GM12878 (cell line): ENCODE data around the gene PAIP2. TPM values are rescaled to one million over a fixed set of nuclear protein-coding genes. Genes with fewer than 3 reads are reported as not detected.

Experiments
- ATAC-seq: fragments of 200-7000 bp; cut with Tn5 transposase; 3 replicates; pipeline ENCODE4 v1.9.1; 2020; ENCODE audit warnings: mild to moderate bottlenecking, moderate library complexity
- BruUV-seq: library from RNA; stranded (reverse); fragments of 400-500 nt; replicated peaks from 2 replicates; lab custom pipeline; 2021; lab: Mats Ljungman, UMichigan
- CTCF ChIA-PET: fragments of 300-600 bp; sonication (Branson Sonifier 250); formaldehyde crosslinking; extraction: SDS; loops from one replicate; lab custom pipeline; 2021; ENCODE audit warnings: inconsistent platforms; lab: Yijun Ruan, JAX
- POLR2A ChIA-PET: fragments of 350-600 bp; formaldehyde crosslinking; extraction: SDS; loops from one replicate; lab custom pipeline; 2021; ENCODE audit warnings: inconsistent platforms; lab: Charles Lee
- RAD21 ChIA-PET: fragments of 300-600 bp; sonication (Branson Sonifier 250); formaldehyde crosslinking; loops from one replicate; lab custom pipeline; 2023; ENCODE audit warnings: antibody characterized with exemption; ENCODE audit not compliant: unreplicated experiment; lab: Charles Lee
- SMC1A ChIA-PET: fragments of 300-600 bp; sonication (Branson Sonifier 250); formaldehyde crosslinking; loops from one replicate; lab custom pipeline; 2023; ENCODE audit not compliant: unreplicated experiment, uncharacterized antibody; lab: Charles Lee
- DNase-seq: peaks from one replicate; pipeline ENCODE4 v3.0.0-alpha.2; 2011; ENCODE audit warnings: low read depth, low spot score
- FAIRE-seq: peaks from 3 replicates; lab custom pipeline; 2011; peaks lifted over from hg19 to GRCh38; lab: Jason Lieb, UNC
- H2AFZ ChIP-seq: 2 replicates; pipeline ENCODE4 v1.6.0; 2011; ENCODE audit warnings: low read depth, low read length, control low read depth; ENCODE audit not compliant: control insufficient read depth
- H3K27ac ChIP-seq: 2 replicates; pipeline ENCODE4 v1.5.1; 2011; ENCODE audit warnings: control low read depth; ENCODE audit not compliant: control insufficient read depth, insufficient read depth
- H3K27me3 ChIP-seq, 2 experiments: replicated peaks in 1 of 2; 2 replicates each; pipeline versions ENCODE4 v1.6.0 to v1.6.1; 2011; ENCODE audit warnings: low read length in 1 of 2; ENCODE audit not compliant: control insufficient read depth in 2 of 2, insufficient read depth in 2 of 2
- H3K36me3 ChIP-seq, 2 experiments: 2 replicates each; pipeline ENCODE4 v1.5.1; 2011; ENCODE audit warnings: low read length in 1 of 2; ENCODE audit not compliant: control insufficient read depth in 2 of 2, insufficient read depth in 2 of 2
- H3K4me1 ChIP-seq: 2 replicates; pipeline ENCODE4 v1.6.1; 2011; ENCODE audit warnings: mild to moderate bottlenecking, low read length, moderate library complexity, mixed read lengths; ENCODE audit not compliant: control insufficient read depth, insufficient read depth
- H3K4me2 ChIP-seq: 2 replicates; pipeline ENCODE4 v1.6.0; 2011; ENCODE audit warnings: control low read depth; ENCODE audit not compliant: control insufficient read depth, insufficient read depth
- H3K4me3 ChIP-seq: fragments of 200-600 bp; sonication (generic); 2 replicates; pipeline ENCODE4 v1.5.1; 2016
- H3K79me2 ChIP-seq: 2 replicates; pipeline ENCODE4 v1.6.0; 2011; ENCODE audit warnings: low read length; ENCODE audit not compliant: control insufficient read depth, insufficient read depth
- H3K9ac ChIP-seq: 2 replicates; pipeline ENCODE4 v1.8.0; 2011; ENCODE audit warnings: low read length, control low read depth, mixed read lengths; ENCODE audit not compliant: control insufficient read depth, insufficient read depth
- H3K9me3 ChIP-seq: replicated peaks from 3 replicates; pipeline ENCODE4 v1.5.1; 2011; ENCODE audit warnings: mild to moderate bottlenecking, low read length; ENCODE audit not compliant: control insufficient read depth, insufficient read depth
- H4K20me1 ChIP-seq: 2 replicates; pipeline ENCODE4 v1.6.0; 2011; ENCODE audit not compliant: control insufficient read depth, insufficient read depth
- CBFB ChIP-seq: IDR thresholded peaks from 2 replicates; pipeline ENCODE4 v1.6.1; 2016; ENCODE audit warnings: antibody characterized with exemption, low read depth
- CHD4 ChIP-seq: fragments of 200-600 bp; sonication (generic); IDR thresholded peaks from 2 replicates; pipeline ENCODE4 v1.6.1; 2016; ENCODE audit warnings: mild to moderate bottlenecking
- IKZF2 ChIP-seq, 2 experiments: fragments of 450-650 bp; IDR thresholded peaks; 2 replicates each; pipeline ENCODE4 v1.6.1; 2017; ENCODE audit warnings: mild to moderate bottlenecking in 2 of 2, moderate library complexity in 2 of 2
- KAT2A ChIP-seq: conservative IDR thresholded peaks from 2 replicates; pipeline ENCODE4 v1.6.1; 2011; ENCODE audit warnings: low read depth, low read length; ENCODE audit not compliant: control insufficient read depth
- MYC ChIP-seq: IDR thresholded peaks from 2 replicates; pipeline ENCODE4 v1.6.1; 2011; ENCODE audit warnings: mild to moderate bottlenecking, low read length, moderate library complexity, inconsistent platforms; ENCODE audit not compliant: insufficient read depth, insufficient replicate concordance, insufficient read length, severe bottlenecking
- NR2C1 ChIP-seq: fragments of 450-650 bp; IDR thresholded peaks from 2 replicates; pipeline ENCODE4 v1.6.1; 2017; ENCODE audit warnings: antibody characterized with exemption, mild to moderate bottlenecking, moderate library complexity
- PRDM15 ChIP-seq: fragments of 450-650 bp; formaldehyde crosslinking; IDR thresholded peaks from 2 replicates; pipeline ENCODE4 v1.4.0; 2020; ENCODE audit warnings: mild to moderate bottlenecking, moderate library complexity
- SMARCA5 ChIP-seq: fragments of 450-650 bp; IDR thresholded peaks from 2 replicates; pipeline ENCODE4 v1.6.1; 2017; ENCODE audit warnings: mild to moderate bottlenecking
- STAT1 ChIP-seq: fragments of 450-650 bp; conservative IDR thresholded peaks from 2 replicates; pipeline ENCODE4 v1.6.1; 2014; ENCODE audit warnings: antibody characterized with exemption, mild to moderate bottlenecking
- ZNF207 ChIP-seq: fragments of 450-650 bp; IDR thresholded peaks from 2 replicates; pipeline ENCODE4 v1.6.1; 2014; ENCODE audit warnings: antibody characterized with exemption, mild to moderate bottlenecking, borderline replicate concordance
- ZNF217 ChIP-seq: fragments of 450-650 bp; IDR thresholded peaks from 2 replicates; pipeline ENCODE4 v1.6.1; 2017; ENCODE audit warnings: antibody characterized with exemption, mild to moderate bottlenecking
- WGBS: methylation state at CpG from one replicate; pipeline ENCODE4 v1.1.6; 2016; ENCODE audit warnings: low lambda C conversion rate; ENCODE audit not compliant: insufficient replicate concordance, insufficient coverage; ENCODE audit errors: missing lambda C conversion rate; 5-methylcytosine and 5-hydroxymethylcytosine counted together
- in situ Hi-C: fragments of 300-500 bp; cut with MboI; formaldehyde crosslinking; loops from 9 replicates; pipeline ENCODE4 v1.14.3; 2018; ENCODE audit warnings: mixed read lengths
- intact Hi-C: fragments of 100-400 bp; cut with micrococcal nuclease; formaldehyde crosslinking; loops from one replicate; pipeline ENCODE4 v1.14.2; 2022; ENCODE audit not compliant: unreplicated experiment
- polyA plus RNA-seq, 11 experiments: library from polyadenylated mRNA; depleted of rRNA in 4 of 11; unstranded in 6 of 11; stranded (reverse) in 5 of 11; fragments of >200 nt; fragmentation: Nextera tagmentation in 4 of 11; fragmentation: Illumina TruSeq in 1 of 11; extraction: Ambion mirVana in 4 of 11; extraction: Trizol in 1 of 11; gene quantifications; 1 replicate in 1 of 11; 2 replicates in 10 of 11; pipeline versions ENCODE4 v1.2.1 to v1.2.3, GENCODE V29; 2011 to 2016; ENCODE audit warnings: inconsistent platforms in 2 of 11, missing spikeins in 2 of 11, low read depth in 1 of 11
- total RNA-seq, 4 experiments: library from RNA; depleted of rRNA in 3 of 4; stranded (reverse); fragments of >200 nt in 3 of 4; fragmentation: Illumina TruSeq in 1 of 4; extraction: Trizol in 1 of 4; gene quantifications; 2 replicates each; pipeline versions ENCODE4 v1.2.1 to v1.2.3, GENCODE V29; 2013 to 2021
- TF ChIP-seq, protein P1 (sequence below): fragments of 450-650 bp; IDR thresholded peaks from 2 replicates; pipeline ENCODE4 v1.6.1; 2017; ENCODE audit warnings: low read depth, mild to moderate bottlenecking, moderate library complexity
- TF ChIP-seq, protein P2 (sequence below): fragments of 450-650 bp; IDR thresholded peaks from 2 replicates; pipeline ENCODE4 v1.6.1; 2017; ENCODE audit warnings: antibody characterized with exemption, mild to moderate bottlenecking, moderate library complexity

The PAIP2 gene
- total and polyA plus RNA-seq, 10 of the 15 experiments (the other 5 are each of a cell fraction or from before 2014, with no cell fraction given): 49.9 to 154 (median 102) TPM

DNA sequence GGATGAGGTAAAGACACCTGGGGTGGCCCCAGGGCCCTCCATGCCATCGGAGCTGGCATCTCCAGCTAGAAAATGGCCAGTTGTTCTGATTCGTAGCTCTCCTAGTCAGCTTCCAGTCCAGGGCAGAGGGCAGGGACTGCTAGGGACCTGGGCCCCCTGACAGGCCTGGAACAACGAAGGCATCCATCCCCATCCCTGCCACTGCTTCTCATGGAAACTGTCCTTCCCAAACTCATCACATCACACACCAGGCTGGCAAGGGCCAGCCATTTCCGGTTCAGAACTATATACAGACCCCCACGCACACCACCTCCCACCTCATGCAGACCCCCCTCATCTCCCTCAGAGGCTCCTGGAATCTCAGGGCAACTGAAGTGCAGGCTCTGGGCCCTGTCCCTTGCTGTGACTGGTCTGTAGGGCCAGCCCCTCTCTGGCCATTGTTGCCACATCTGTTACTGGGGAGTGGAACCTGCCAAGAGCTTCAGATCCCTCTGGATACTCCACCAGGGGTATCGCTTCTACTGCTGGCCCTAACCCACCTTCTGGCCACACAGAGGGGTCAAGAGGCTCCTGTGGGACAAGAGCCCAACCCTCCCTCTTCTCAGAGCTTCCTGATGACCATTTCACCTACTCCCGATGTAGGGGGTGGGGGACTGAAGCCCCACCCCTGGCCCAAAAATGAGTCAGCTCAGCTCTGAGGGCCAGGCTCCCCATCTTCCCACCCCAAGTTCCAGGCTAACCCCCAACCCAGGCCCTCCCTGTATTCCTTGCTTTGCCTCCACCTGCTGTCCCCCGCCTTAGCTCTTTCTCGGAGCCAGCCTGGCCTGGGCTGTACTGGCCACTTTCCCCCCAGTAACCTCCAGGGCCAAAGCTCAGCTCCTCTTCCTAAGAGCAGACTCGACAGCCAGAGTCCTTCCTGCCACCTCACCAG, 49.2 kb downstream of the PAIP2 start:
- Histone ChIP-seq H3K9me3 (no peaks in the 10 kb centered on the region), H3K4me1 (peaks cover 59% of the 10 kb centered on the region), H3K27ac (peak overlapping the region; percentile 90), H3K4me3 (peak overlapping the region; percentile 87), H3K79me2 (peaks cover 90% of the 10 kb centered on the region), H4K20me1 (no peaks in the 10 kb centered on the region), H2AFZ (no peak overlapping the region), H3K36me3 (no peaks in the 10 kb centered on the region; a peak in 2 of 4 replicates), H3K4me2 (peak overlapping the region; percentile 73), H3K9ac (peak overlapping the region; percentile 97), H3K27me3 (no peaks in the 10 kb centered on the region)
- ChIA-PET CTCF (interaction anchor here (0.5 to 4.4 kb wide), 20 partner anchors 12 to 1038 kb away, joined by 3 to 35 read pairs (median 4); partner anchors contain the start of genes MATR3, PAIP2 and SPATA24), POLR2A (interaction anchor here (0.5 to 6.8 kb wide), 20 partner anchors 10 to 227 kb away, joined by 3 to 74 read pairs (median 6); partner anchors contain the start of genes MATR3, PAIP2, SPATA24 and UBE2D2), SMC1A (interaction anchor here (0.7 to 3.0 kb wide), 20 partner anchors 10 to 139 kb away, joined by 3 to 26 read pairs (median 4); partner anchors contain the start of genes MATR3, PAIP2 and SPATA24), RAD21 (interaction anchor here (0.8 to 5.8 kb wide), 21 partner anchors 9 to 566 kb away, joined by 3 to 42 read pairs (median 4); partner anchors contain the start of genes CXXC5, DNAJC18, MATR3 and PAIP2)
- in situ Hi-C loops: no loop called here
- no peak for FAIRE-seq
- intact Hi-C loops: loop anchor here (5.0 kb wide), 3 partner anchors 99 to 139 kb away; partner anchors contain the start of gene MATR3
- no TSS peak for BruUV-seq
- no peak for DNase-seq
- ATAC-seq: no peak
- 53% methylated on average over 10 of the region's 10 CpGs for WGBS
- TF ChIP-seq IKZF2 (IDR thresholded peaks at IDR 0.05) (no peak), SMARCA5 (no peak), NR2C1 (no peak), PRDM15 (CRISPR knock-in tag) (no peak), CBFB (no peak), MYC (no peak), CHD4 (no peak), STAT1 (no peak), ZNF217 (no peak), KAT2A (no peak), ZNF207 (no peak)
- TF ChIP-seq, protein P1, sequence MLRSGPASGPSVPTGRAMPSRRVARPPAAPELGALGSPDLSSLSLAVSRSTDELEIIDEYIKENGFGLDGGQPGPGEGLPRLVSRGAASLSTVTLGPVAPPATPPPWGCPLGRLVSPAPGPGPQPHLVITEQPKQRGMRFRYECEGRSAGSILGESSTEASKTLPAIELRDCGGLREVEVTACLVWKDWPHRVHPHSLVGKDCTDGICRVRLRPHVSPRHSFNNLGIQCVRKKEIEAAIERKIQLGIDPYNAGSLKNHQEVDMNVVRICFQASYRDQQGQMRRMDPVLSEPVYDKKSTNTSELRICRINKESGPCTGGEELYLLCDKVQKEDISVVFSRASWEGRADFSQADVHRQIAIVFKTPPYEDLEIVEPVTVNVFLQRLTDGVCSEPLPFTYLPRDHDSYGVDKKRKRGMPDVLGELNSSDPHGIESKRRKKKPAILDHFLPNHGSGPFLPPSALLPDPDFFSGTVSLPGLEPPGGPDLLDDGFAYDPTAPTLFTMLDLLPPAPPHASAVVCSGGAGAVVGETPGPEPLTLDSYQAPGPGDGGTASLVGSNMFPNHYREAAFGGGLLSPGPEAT: no peak
- TF ChIP-seq, protein P2, sequence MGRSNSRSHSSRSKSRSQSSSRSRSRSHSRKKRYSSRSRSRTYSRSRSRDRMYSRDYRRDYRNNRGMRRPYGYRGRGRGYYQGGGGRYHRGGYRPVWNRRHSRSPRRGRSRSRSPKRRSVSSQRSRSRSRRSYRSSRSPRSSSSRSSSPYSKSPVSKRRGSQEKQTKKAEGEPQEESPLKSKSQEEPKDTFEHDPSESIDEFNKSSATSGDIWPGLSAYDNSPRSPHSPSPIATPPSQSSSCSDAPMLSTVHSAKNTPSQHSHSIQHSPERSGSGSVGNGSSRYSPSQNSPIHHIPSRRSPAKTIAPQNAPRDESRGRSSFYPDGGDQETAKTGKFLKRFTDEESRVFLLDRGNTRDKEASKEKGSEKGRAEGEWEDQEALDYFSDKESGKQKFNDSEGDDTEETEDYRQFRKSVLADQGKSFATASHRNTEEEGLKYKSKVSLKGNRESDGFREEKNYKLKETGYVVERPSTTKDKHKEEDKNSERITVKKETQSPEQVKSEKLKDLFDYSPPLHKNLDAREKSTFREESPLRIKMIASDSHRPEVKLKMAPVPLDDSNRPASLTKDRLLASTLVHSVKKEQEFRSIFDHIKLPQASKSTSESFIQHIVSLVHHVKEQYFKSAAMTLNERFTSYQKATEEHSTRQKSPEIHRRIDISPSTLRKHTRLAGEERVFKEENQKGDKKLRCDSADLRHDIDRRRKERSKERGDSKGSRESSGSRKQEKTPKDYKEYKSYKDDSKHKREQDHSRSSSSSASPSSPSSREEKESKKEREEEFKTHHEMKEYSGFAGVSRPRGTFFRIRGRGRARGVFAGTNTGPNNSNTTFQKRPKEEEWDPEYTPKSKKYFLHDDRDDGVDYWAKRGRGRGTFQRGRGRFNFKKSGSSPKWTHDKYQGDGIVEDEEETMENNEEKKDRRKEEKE: no peak
